Measurements from ENCODE around the gene AOPEP. TPM values are rescaled to one million over a fixed set of nuclear protein-coding genes. Genes with fewer than 3 reads are reported as not detected.

Gene AOPEP
- total and polyA plus RNA-seq, 4 donors: 29.0 to 121 (median 60.0) TPM

DNA sequence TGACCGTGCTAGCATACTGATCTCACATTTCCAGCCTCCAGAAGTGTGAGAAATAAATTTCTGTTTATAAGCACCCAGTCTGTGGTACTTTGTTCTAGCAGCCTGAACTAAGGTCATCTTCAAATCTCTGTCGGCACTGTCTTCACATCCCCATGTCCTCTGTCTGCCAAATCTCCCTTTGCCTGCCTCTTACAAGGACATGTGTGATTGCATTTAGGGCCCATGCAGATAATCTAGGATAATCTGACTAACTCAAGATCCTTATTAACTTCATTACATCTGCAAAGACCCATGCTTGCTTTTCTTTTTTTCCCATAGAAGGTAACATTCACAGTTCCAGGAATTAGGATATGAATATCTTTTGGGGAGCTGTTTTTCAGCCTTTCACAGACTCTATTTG lies 132.7 kb downstream of the AOPEP start:
- DNase-seq: no peak
- Histone ChIP-seq H3K36me3 (ENCODE audit: control insufficient read depth in 4 of 4, insufficient read depth in 4 of 4, low read length in 4 of 4) (no peaks in the 10 kb centered on the region), H3K27me3 (ENCODE audit: control insufficient read depth in 3 of 3, insufficient read depth in 3 of 3, low read length in 2 of 3) (no peaks in the 10 kb centered on the region), H3K9me3 (ENCODE audit: control insufficient read depth in 4 of 4, insufficient read depth in 3 of 4, low read length in 3 of 4) (no peaks in the 10 kb centered on the region), H3K9ac (ENCODE audit: insufficient read depth in 1 of 2, low read length in 2 of 2) (no peak overlapping the region), H3K4me3 (no peak overlapping the region), H3K27ac (ENCODE audit: low read depth in 1 of 2, low read length in 1 of 2) (no peak overlapping the region), H3K4me1 (ENCODE audit: control insufficient read depth in 5 of 5, insufficient read depth in 5 of 5, low read length in 5 of 5) (peaks cover 0 to 18% (median 7%) of the 10 kb centered on the region in 5 donors)
- 89 to 100% methylated on average over 2 of the region's 2 CpGs for WGBS, 2 donors
- TF ChIP-seq, protein P1, sequence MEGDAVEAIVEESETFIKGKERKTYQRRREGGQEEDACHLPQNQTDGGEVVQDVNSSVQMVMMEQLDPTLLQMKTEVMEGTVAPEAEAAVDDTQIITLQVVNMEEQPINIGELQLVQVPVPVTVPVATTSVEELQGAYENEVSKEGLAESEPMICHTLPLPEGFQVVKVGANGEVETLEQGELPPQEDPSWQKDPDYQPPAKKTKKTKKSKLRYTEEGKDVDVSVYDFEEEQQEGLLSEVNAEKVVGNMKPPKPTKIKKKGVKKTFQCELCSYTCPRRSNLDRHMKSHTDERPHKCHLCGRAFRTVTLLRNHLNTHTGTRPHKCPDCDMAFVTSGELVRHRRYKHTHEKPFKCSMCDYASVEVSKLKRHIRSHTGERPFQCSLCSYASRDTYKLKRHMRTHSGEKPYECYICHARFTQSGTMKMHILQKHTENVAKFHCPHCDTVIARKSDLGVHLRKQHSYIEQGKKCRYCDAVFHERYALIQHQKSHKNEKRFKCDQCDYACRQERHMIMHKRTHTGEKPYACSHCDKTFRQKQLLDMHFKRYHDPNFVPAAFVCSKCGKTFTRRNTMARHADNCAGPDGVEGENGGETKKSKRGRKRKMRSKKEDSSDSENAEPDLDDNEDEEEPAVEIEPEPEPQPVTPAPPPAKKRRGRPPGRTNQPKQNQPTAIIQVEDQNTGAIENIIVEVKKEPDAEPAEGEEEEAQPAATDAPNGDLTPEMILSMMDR (IDR thresholded peaks at IDR 0.05; ENCODE audit: control extremely low read depth, extremely low read depth): no peak
- ATAC-seq (ENCODE audit: insufficient read depth, low FRiP score): no peak

DNA sequence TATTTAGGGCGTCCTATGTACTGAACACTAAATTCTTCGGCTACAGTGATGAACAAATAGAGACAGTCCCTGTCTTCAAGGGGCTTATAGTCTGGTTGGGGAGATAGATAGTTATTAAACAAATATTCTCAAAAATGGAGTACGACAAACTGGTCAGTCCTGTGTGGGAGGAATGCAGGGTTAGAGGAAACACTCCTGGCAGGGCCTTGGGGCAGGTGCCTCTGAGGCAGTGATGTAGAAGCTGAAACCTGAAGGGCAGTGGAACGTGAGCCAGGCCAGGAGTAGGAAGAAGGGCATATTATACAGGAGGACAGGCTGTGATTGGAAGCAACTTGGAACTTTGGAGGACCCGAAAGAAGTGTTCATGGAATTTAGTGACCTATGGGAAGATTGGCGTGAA lies 133.4 kb downstream of the AOPEP start:
- TF ChIP-seq, protein P1 (IDR thresholded peaks at IDR 0.05; ENCODE audit: control extremely low read depth, extremely low read depth): no peak
- no peaks in the 10 kb centered on the region for H3K36me3 ChIP-seq (ENCODE audit: control insufficient read depth in 4 of 4, insufficient read depth in 4 of 4, low read length in 4 of 4)
- no peak for ATAC-seq (ENCODE audit: insufficient read depth, low FRiP score)
- H3K27me3 ChIP-seq (ENCODE audit: control insufficient read depth in 3 of 3, insufficient read depth in 3 of 3, low read length in 2 of 3): no peaks in the 10 kb centered on the region
- DNase-seq: no peak
- H3K4me3 ChIP-seq: no peak overlapping the region
- H3K27ac ChIP-seq (ENCODE audit: low read depth in 1 of 2, low read length in 1 of 2): no peak overlapping the region
- no peaks in the 10 kb centered on the region for H3K9me3 ChIP-seq (ENCODE audit: control insufficient read depth in 4 of 4, insufficient read depth in 3 of 4, low read length in 3 of 4)
- H3K9ac ChIP-seq (ENCODE audit: insufficient read depth in 1 of 2, low read length in 2 of 2): no peak overlapping the region
- H3K4me1 ChIP-seq (ENCODE audit: control insufficient read depth in 5 of 5, insufficient read depth in 5 of 5, low read length in 5 of 5): peaks cover 0 to 25% (median 7%) of the 10 kb centered on the region in 5 donors
- 87 to 95% methylated on average over 6 of the region's 6 CpGs for WGBS, 2 donors

DNA sequence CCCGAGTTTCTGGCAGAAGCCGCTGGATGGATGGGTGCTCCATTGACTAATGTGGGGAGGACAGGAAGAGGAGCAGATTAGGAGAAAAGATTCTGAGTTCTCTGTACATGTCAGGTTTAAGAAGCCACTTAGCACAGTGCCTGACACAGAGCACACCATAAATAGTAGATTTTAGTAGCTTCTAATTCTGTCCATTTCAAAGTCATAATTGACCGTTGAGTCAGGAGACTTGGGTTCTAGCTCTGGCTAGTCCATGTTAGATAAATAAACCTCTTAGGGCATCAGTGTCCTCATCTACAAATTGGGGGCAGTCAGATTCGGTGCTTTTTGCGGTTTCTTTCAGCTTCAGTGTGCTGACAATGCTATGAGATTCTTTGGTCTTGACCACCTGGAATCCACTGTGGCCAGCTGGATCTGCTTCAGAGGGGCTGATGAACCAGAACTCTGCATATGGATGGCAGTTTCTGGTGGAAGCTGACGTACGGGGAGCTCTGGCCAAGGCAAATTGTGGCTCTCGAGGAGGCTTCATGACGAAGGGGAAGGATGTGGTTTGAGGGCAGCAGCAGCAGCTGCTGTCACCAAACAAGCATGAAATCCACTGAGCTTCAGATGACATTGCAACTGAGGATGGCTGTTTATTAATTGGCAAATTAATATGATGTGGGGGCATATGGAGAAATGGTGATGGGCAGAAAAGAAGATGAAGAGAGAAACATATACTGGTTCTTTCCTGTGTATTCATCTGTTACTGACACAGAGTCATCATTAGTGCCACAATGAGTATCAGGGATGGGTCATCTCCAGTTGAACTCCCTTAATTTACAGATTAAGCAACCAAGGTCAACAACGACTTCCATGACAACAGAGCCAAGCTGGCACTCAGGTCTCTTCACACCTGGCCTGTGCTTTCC lies 134.4 kb downstream of the AOPEP start:
- H3K4me3 ChIP-seq: no peak overlapping the region
- H3K36me3 ChIP-seq (ENCODE audit: control insufficient read depth in 4 of 4, insufficient read depth in 4 of 4, low read length in 4 of 4): no peaks in the 10 kb centered on the region
- H3K9me3 ChIP-seq (ENCODE audit: control insufficient read depth in 4 of 4, insufficient read depth in 3 of 4, low read length in 3 of 4): no peaks in the 10 kb centered on the region
- no peak overlapping the region for H3K9ac ChIP-seq (ENCODE audit: insufficient read depth in 1 of 2, low read length in 2 of 2)
- peak overlapping the region in 1 of 2 donors; percentile 68 for H3K27ac ChIP-seq (ENCODE audit: low read depth in 1 of 2, low read length in 1 of 2)
- no peaks in the 10 kb centered on the region for H3K27me3 ChIP-seq (ENCODE audit: control insufficient read depth in 3 of 3, insufficient read depth in 3 of 3, low read length in 2 of 3)
- H3K4me1 ChIP-seq (ENCODE audit: control insufficient read depth in 5 of 5, insufficient read depth in 5 of 5, low read length in 5 of 5): peaks cover 6 to 35% (median 7%) of the 10 kb centered on the region in 5 donors
- WGBS, 2 donors: 24 to 59% methylated on average over 10 of the region's 10 CpGs
- ATAC-seq (ENCODE audit: insufficient read depth, low FRiP score): no peak
- DNase-seq: no peak
- TF ChIP-seq, protein P1 (IDR thresholded peaks at IDR 0.05; ENCODE audit: control extremely low read depth, extremely low read depth): no peak
